Measurements from ENCODE around the gene CD82.
A peak's percentile ranks its signal among the peaks of the same experiment; 100 is the strongest.
"Not testable (repeated sequence)": the region's sequence is repeated elsewhere in the genome, so short reads cannot be mapped to it uniquely, and the experiment has no call there.

Gene CD82

GRCh38 chr11:44645827-44646226, 80.4 kb downstream of the CD82 start:
- no peak overlapping the region for H2BK15ac ChIP-seq (ENCODE audit: low read length)
- no peak for DNase-seq (ENCODE audit: low spot score)
- H2AFZ ChIP-seq (ENCODE audit: low read length): no peak overlapping the region
- no CpG with 5 or more reads among the region's 3 CpGs for WGBS, 2 donors (ENCODE audit: extremely low coverage in 2 of 2, insufficient read length in 2 of 2, insufficient replicate concordance in 1 of 2)
- no peak overlapping the region for H3K9ac ChIP-seq (ENCODE audit: low read depth, low read length, poor library complexity)
- no peak overlapping the region for H3K23ac ChIP-seq (ENCODE audit: low read depth, low read length, poor library complexity)
- no peak overlapping the region for H3K27ac ChIP-seq (replicated peaks; ENCODE audit: low read length)
- H2BK5ac ChIP-seq (ENCODE audit: low read length): no peak overlapping the region
- H3K4ac ChIP-seq (ENCODE audit: low read length): no peak overlapping the region
- H3K27me3 ChIP-seq (ENCODE audit: control insufficient read depth in 3 of 3, insufficient read depth in 3 of 3, low read depth in 1 of 3, low read length in 3 of 3): no peaks in the 10 kb centered on the region
- no peak overlapping the region for H3K18ac ChIP-seq (ENCODE audit: low read length)
- no peak overlapping the region for H4K91ac ChIP-seq (ENCODE audit: low read depth, low read length, poor library complexity)
- H3K79me1 ChIP-seq (ENCODE audit: low read depth, low read length): no peaks in the 10 kb centered on the region
- no peaks in the 10 kb centered on the region for H3K4me1 ChIP-seq (ENCODE audit: control insufficient read depth in 2 of 2, insufficient read depth in 1 of 2, low read depth in 1 of 2, low read length in 2 of 2)
- H3K14ac ChIP-seq (ENCODE audit: low read length): no peak overlapping the region
- H3K4me3 ChIP-seq (ENCODE audit: low read length in 2 of 2): no peak overlapping the region
- H4K8ac ChIP-seq (ENCODE audit: low read depth, low read length): no peak overlapping the region
- no peak overlapping the region for H2BK120ac ChIP-seq (ENCODE audit: low read depth, low read length)
- no peaks in the 10 kb centered on the region for H3K36me3 ChIP-seq (replicated peaks in 1 of 2; ENCODE audit: control insufficient read depth in 2 of 2, insufficient read depth in 2 of 2, low read length in 2 of 2)
- no peak overlapping the region for H3K4me2 ChIP-seq (ENCODE audit: insufficient read depth, low read length, poor library complexity, severe bottlenecking)
- no peaks in the 10 kb centered on the region for H3K9me3 ChIP-seq (replicated peaks in 1 of 2; ENCODE audit: control insufficient read depth in 2 of 2, insufficient read depth in 1 of 2, low read depth in 1 of 2, low read length in 2 of 2)
- no peak overlapping the region for H2AK5ac ChIP-seq (ENCODE audit: low read depth, low read length)
- H2BK12ac ChIP-seq (ENCODE audit: low read length): no peak overlapping the region

- H3K9ac ChIP-seq (ENCODE audit: low read depth, low read length, poor library complexity); H3K14ac ChIP-seq (ENCODE audit: low read length); H4K91ac ChIP-seq (ENCODE audit: low read depth, low read length, poor library complexity); H3K4me1 ChIP-seq (ENCODE audit: control insufficient read depth in 2 of 2, insufficient read depth in 1 of 2, low read depth in 1 of 2, low read length in 2 of 2); H3K23ac ChIP-seq (ENCODE audit: low read depth, low read length, poor library complexity); H2BK15ac ChIP-seq (ENCODE audit: low read length); H2AK5ac ChIP-seq (ENCODE audit: low read depth, low read length); H2BK120ac ChIP-seq (ENCODE audit: low read depth, low read length); H4K8ac ChIP-seq (ENCODE audit: low read depth, low read length); H3K27me3 ChIP-seq (ENCODE audit: control insufficient read depth in 3 of 3, insufficient read depth in 3 of 3, low read depth in 1 of 3, low read length in 3 of 3); H2AFZ ChIP-seq (ENCODE audit: low read length); H2BK5ac ChIP-seq (ENCODE audit: low read length); H2BK12ac ChIP-seq (ENCODE audit: low read length); H3K79me1 ChIP-seq (ENCODE audit: low read depth, low read length); H3K4ac ChIP-seq (ENCODE audit: low read length); H3K4me2 ChIP-seq (ENCODE audit: insufficient read depth, low read length, poor library complexity, severe bottlenecking); DNase-seq (ENCODE audit: low spot score); H3K27ac ChIP-seq (replicated peaks; ENCODE audit: low read length); H3K36me3 ChIP-seq (replicated peaks in 1 of 2; ENCODE audit: control insufficient read depth in 2 of 2, insufficient read depth in 2 of 2, low read length in 2 of 2); H3K4me3 ChIP-seq (ENCODE audit: low read length in 2 of 2); H3K18ac ChIP-seq (ENCODE audit: low read length); H3K9me3 ChIP-seq (replicated peaks in 1 of 2; ENCODE audit: control insufficient read depth in 2 of 2, insufficient read depth in 1 of 2, low read depth in 1 of 2, low read length in 2 of 2): not testable (repeated sequence)
- WGBS, 2 donors (ENCODE audit: extremely low coverage in 2 of 2, insufficient read length in 2 of 2, insufficient replicate concordance in 1 of 2): no CpG with 5 or more reads among the region's 6 CpGs
Observed at GRCh38 chr11:44647255-44647955, 81.9 kb downstream of the CD82 start.

- H3K4me3 ChIP-seq (ENCODE audit: low read length in 2 of 2): no peak overlapping the region
- no peak overlapping the region for H3K14ac ChIP-seq (ENCODE audit: low read length)
- H3K23ac ChIP-seq (ENCODE audit: low read depth, low read length, poor library complexity): no peak overlapping the region
- no peaks in the 10 kb centered on the region for H3K36me3 ChIP-seq (replicated peaks in 1 of 2; ENCODE audit: control insufficient read depth in 2 of 2, insufficient read depth in 2 of 2, low read length in 2 of 2)
- H2BK5ac ChIP-seq (ENCODE audit: low read length): no peak overlapping the region
- H2BK120ac ChIP-seq (ENCODE audit: low read depth, low read length): no peak overlapping the region
- H3K18ac ChIP-seq (ENCODE audit: low read length): no peak overlapping the region
- no peak overlapping the region for H3K4me2 ChIP-seq (ENCODE audit: insufficient read depth, low read length, poor library complexity, severe bottlenecking)
- H3K4ac ChIP-seq (ENCODE audit: low read length): no peak overlapping the region
- no peak overlapping the region for H3K27ac ChIP-seq (replicated peaks; ENCODE audit: low read length)
- H2AFZ ChIP-seq (ENCODE audit: low read length): no peak overlapping the region
- H4K91ac ChIP-seq (ENCODE audit: low read depth, low read length, poor library complexity): no peak overlapping the region
- no peak overlapping the region for H4K8ac ChIP-seq (ENCODE audit: low read depth, low read length)
- DNase-seq (ENCODE audit: low spot score): no peak
- H3K27me3 ChIP-seq (ENCODE audit: control insufficient read depth in 3 of 3, insufficient read depth in 3 of 3, low read depth in 1 of 3, low read length in 3 of 3): peaks cover 0 to 7% (median 0%) of the 10 kb centered on the region in 3 experiments
- no CpG with 5 or more reads among the region's 1 CpG for WGBS, 2 donors (ENCODE audit: extremely low coverage in 2 of 2, insufficient read length in 2 of 2, insufficient replicate concordance in 1 of 2)
- no peaks in the 10 kb centered on the region for H3K9me3 ChIP-seq (replicated peaks in 1 of 2; ENCODE audit: control insufficient read depth in 2 of 2, insufficient read depth in 1 of 2, low read depth in 1 of 2, low read length in 2 of 2)
- H3K9ac ChIP-seq (ENCODE audit: low read depth, low read length, poor library complexity): no peak overlapping the region
- no peak overlapping the region for H2BK12ac ChIP-seq (ENCODE audit: low read length)
- no peaks in the 10 kb centered on the region for H3K4me1 ChIP-seq (ENCODE audit: control insufficient read depth in 2 of 2, insufficient read depth in 1 of 2, low read depth in 1 of 2, low read length in 2 of 2)
- no peak overlapping the region for H2AK5ac ChIP-seq (ENCODE audit: low read depth, low read length)
- no peak overlapping the region for H2BK15ac ChIP-seq (ENCODE audit: low read length)
- H3K79me1 ChIP-seq (ENCODE audit: low read depth, low read length): no peaks in the 10 kb centered on the region
Observed at GRCh38 chr11:44648109-44648508, 82.6 kb downstream of the CD82 start.

GRCh38 chr11:44651535-44652155, 86.2 kb downstream of the CD82 start:
- no peak overlapping the region for H2BK120ac ChIP-seq (ENCODE audit: low read depth, low read length)
- H3K4ac ChIP-seq (ENCODE audit: low read length): no peak overlapping the region
- DNase-seq (ENCODE audit: low spot score): no peak
- no peak overlapping the region for H3K4me3 ChIP-seq (ENCODE audit: low read length in 2 of 2)
- H3K9me3 ChIP-seq (replicated peaks in 1 of 2; ENCODE audit: control insufficient read depth in 2 of 2, insufficient read depth in 1 of 2, low read depth in 1 of 2, low read length in 2 of 2): no peaks in the 10 kb centered on the region
- H2BK15ac ChIP-seq (ENCODE audit: low read length): peak overlapping the region; percentile 59
- no peak overlapping the region for H3K27ac ChIP-seq (replicated peaks; ENCODE audit: low read length)
- H3K4me1 ChIP-seq (ENCODE audit: control insufficient read depth in 2 of 2, insufficient read depth in 1 of 2, low read depth in 1 of 2, low read length in 2 of 2): peaks cover 0 to 8% of the 10 kb centered on the region in 2 donors
- peak overlapping the region; percentile 24 for H2BK12ac ChIP-seq (ENCODE audit: low read length)
- no peak overlapping the region for H4K91ac ChIP-seq (ENCODE audit: low read depth, low read length, poor library complexity)
- H2BK5ac ChIP-seq (ENCODE audit: low read length): no peak overlapping the region
- H3K23ac ChIP-seq (ENCODE audit: low read depth, low read length, poor library complexity): no peak overlapping the region
- peak overlapping the region; percentile 15 for H3K18ac ChIP-seq (ENCODE audit: low read length)
- no peak overlapping the region for H3K9ac ChIP-seq (ENCODE audit: low read depth, low read length, poor library complexity)
- H3K14ac ChIP-seq (ENCODE audit: low read length): no peak overlapping the region
- H3K27me3 ChIP-seq (ENCODE audit: control insufficient read depth in 3 of 3, insufficient read depth in 3 of 3, low read depth in 1 of 3, low read length in 3 of 3): peaks cover 0 to 7% (median 0%) of the 10 kb centered on the region in 3 experiments
- no peak overlapping the region for H3K4me2 ChIP-seq (ENCODE audit: insufficient read depth, low read length, poor library complexity, severe bottlenecking)
- WGBS, 2 donors (ENCODE audit: extremely low coverage in 2 of 2, insufficient read length in 2 of 2, insufficient replicate concordance in 1 of 2): no CpG with 5 or more reads among the region's 15 CpGs
- H3K79me1 ChIP-seq (ENCODE audit: low read depth, low read length): no peaks in the 10 kb centered on the region
- H2AK5ac ChIP-seq (ENCODE audit: low read depth, low read length): peak overlapping the region; percentile 44
- H4K8ac ChIP-seq (ENCODE audit: low read depth, low read length): no peak overlapping the region
- H3K36me3 ChIP-seq (replicated peaks in 1 of 2; ENCODE audit: control insufficient read depth in 2 of 2, insufficient read depth in 2 of 2, low read length in 2 of 2): no peaks in the 10 kb centered on the region
- no peak overlapping the region for H2AFZ ChIP-seq (ENCODE audit: low read length)
